ENCODE measurements around the gene TRAP1. TPM values are rescaled to one million over a fixed set of nuclear protein-coding genes. Genes with fewer than 3 reads are reported as not detected.
A peak's percentile ranks its signal among the peaks of the same experiment; 100 is the strongest.
"Not testable (repeated sequence)": the region's sequence is repeated elsewhere in the genome, so short reads cannot be mapped to it uniquely, and the experiment has no call there.

The TRAP1 gene
- total RNA-seq, 1 donor from 2014 or later = 65.5 TPM

DNA sequence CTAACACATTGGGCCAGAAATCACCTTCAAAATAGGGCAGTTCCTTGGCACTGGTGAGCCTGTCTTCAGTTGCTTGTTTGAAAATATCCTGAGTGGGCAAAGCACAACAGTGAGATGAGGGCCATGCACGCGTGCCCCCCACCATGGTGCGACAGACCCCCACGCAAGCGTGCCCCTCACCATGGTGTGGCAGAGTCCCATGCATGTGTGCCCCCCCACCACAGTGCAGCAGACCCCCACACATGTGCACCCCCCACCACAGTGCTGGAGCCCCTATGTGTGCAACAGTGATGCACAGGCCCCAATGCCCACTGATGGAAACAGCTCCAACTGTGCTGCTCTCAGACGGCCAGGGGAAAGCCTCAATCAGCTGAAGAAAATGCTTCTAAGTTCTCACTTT is 18.8 kb upstream of the TRAP1 start:
- DNase-seq (ENCODE audit: low read depth in 2 of 2) = no peak

DNA sequence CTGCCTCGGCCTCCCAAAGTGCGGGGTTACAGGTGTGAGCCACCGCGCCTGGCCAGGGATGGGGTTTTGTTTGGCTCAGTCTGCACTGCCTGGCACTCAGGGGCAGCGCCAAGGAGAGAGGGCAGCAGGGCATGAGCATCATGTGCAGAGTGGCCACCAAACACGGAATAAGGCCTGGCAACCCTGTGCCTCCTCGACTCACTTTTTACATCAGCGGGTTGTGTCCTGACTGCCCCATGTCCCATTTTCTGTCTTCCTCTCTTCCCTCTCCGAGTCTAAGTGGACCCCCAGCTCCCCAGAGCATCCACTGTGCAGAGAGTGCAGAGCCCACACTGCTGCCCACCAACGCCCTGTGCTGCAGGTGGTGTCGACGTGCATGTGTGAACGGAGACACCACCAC is 18.2 kb upstream of the TRAP1 start:
- DNase-seq (ENCODE audit: low read depth in 2 of 2) = no peak

DNA sequence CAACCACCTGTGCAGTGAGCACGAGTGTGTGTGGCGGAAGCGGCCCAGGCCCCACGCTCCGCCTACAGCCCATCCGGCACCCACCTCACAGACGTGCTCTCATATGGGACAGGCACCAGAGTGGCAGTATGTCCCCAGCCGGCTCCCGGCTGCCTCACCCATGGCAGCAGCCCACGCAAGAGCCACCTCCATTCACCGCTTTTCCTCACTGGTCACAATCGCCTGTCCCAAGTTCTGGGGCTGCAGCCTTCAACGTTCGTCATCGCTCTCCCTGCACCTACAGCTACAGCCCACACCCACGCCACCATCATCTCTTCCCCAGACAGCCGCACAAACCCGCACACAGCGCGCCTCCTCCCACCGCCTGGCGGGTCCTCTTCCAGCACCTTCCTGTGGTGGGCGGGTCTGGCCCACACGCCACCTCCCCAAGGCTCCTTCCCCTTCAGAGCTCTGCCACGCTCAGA is 17.5 kb upstream of the TRAP1 start:
- DNase-seq (ENCODE audit: low read depth in 2 of 2) = no peak

DNA sequence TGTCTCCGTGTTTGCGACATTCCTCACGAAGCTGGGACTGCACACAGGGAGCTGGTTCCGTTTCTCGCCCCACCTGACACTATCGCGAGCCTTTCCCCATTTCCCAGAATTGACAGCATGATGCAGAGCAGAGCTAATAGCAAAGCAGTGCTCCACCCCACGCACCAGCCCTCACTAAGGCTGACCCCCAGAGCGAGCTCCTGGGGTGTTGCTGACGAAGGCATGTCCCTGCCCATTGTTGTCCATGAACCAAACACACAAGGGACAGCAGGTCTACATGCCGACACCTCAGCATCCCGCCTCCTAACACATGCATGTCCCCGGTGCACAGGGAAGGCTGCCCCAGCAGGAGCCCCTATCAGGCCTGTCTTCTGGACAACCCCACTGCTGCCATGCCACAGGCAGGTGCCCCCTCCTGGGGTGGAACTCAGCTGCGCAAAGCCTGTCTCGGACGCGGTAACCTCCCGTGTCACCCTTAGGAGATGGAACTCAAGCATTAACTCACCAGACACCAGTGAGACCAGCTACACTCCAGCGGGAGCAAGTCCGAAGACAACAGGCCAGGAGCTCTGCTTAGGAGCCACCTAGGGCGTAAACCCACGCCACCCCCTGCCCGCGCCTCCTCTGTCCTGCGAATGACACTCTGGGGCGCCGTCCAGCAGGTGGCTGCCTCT is 16.9 kb upstream of the TRAP1 start:
- DNase-seq (ENCODE audit: low read depth in 2 of 2) = no peak

DNA sequence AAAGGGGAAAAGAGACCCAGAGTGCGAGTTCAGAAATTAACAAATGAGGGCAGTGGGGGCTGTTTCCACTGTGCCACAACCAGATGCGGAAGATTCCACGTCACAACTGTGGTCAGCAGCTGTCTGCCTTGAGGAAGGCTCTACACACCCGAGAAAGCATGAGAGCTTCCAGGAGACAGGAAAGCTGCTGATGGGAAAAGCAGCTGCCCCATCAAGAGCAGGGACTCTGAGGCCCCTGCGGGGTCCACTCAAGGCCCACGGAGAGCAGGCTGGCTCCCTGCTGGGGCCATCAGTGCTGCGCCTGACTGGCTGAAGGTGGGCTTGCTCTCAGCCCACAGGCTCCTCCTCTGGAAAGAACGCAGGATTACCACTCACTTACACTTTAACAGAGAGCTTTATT is 14.8 kb upstream of the TRAP1 start:
- DNase-seq (ENCODE audit: low read depth in 2 of 2) = no peak

DNA sequence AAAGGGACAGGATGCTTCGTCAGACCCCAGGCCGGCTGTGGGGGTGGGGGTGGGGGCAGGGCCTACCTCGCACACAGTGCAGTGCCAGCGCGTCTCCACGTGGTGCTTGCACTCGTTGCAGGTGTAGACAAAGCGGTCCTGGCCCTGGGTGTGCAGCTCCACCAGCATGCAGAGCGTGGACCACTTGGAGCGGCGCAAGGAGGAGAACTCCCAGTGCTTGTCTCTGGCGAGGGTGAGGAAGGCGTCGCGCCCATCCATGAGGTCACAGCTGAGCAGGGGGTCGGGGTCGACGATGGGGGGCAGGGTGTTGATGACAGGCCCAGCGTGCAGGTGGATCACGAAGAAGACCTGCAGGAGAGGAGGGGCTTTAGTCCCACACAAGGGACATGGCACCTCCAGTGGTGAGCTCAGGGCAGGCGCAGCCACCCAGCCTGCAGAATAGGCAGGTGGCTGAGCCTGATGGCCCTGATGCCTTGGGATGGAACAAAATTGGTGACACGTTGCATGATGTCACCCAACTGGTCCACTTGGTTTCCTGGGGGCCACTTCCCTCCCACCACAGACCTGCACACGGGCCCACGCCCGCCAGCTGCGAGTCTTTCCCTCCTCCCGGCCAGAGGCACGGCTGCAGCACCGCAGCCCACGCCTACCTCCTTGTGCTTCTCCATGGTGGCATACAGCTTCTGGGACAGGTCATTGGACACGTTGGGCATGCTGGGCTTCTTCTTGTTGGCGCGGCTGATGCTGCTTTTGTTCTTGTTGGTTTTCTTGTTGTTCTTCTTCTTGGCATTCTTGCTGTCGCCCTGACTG is 14.0 kb upstream of the TRAP1 start:
- DNase-seq (ENCODE audit: low read depth in 2 of 2) = no peak

DNA sequence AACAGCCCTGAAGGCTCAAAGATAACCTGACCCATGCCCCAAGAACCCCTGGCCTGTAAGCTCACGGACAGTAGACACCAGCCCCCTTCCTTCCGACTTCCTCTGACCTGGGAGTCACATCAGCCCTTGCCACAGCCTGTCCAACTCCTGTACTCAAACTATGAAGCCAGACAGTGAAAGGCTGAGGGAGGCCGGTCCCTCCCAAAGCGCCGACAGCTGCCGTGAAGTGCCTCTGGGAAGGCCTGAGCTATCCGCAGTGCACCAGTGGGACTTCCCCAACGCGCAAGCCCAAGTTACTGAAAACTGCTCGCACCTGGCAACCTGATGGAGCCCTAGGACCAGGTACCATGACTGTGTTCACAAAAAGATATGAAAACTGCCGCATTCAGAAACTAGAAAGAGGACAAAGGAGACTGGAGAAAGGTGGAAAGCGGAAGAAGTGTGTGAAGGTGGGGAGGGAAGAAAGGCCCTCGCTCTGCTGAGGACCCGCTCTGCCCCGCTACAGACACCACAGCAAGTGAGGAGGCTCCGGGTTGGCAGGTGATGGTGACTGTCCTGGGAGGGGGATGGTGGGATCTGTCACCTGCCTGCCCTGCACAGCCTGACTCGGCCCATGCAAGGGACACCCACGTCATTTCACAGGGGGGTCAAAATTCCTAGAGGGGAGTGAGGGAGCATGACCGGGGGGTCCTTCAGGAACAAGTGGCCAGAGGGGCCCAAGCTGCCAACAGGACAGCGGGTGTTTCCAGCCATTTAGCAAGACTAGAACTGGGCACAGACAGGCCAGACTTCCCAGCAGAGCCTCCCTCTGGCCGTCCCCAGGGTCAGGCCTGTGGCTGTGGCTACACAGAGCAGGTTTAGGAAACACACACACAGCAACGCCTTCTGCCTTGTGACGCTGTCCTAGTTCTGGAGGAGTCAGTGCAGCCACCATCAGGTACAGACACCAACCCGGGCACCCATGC is 13.1 kb upstream of the TRAP1 start:
- no peak for DNase-seq (ENCODE audit: low read depth in 2 of 2)

DNA sequence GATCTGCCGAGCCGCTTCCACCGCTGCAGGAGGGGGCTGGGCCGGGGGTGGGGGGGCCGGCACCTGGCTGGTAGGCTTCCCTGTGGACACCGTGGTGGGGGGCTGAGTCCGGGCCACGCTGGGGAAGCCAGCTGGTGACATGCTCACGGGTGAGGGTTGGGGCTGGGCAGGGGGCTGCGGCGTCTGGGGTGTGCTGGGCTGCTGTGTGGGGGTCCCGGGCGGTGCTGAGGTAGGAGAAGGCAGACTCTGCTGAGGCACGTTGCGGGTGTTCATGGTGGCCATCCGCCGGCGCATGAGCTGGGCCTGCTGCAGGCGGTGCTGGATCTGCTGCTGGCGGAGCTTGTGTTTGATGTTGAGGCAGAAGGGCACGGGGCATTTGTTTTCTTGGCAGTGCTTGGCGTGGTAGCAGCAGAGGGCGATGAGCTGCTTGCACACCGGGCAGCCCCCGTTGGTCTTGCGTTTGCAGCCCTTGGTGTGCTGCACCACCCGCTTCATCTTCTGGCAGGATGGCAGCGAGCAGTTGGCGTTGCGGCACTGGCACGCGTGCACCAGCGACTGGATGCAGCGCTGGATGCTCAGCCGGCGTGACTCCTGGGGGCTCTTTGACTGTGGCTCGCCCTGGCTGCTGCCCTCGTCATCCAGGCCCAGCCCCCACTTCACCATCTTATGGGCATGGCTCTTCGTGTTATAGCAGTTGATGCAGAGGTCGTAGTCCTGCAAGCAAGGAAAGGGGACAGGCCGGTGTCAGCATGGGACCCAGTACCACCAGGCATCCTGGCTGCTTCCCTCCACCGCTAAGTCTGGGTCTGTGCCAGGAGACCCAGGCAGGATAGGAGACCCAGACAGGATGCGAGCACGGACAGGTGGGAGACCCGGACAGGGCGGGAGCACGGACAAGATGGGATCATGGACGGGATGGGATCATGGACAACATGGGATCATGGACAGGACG is 12.1 kb upstream of the TRAP1 start:
- no peak for DNase-seq (ENCODE audit: low read depth in 2 of 2)

DNA sequence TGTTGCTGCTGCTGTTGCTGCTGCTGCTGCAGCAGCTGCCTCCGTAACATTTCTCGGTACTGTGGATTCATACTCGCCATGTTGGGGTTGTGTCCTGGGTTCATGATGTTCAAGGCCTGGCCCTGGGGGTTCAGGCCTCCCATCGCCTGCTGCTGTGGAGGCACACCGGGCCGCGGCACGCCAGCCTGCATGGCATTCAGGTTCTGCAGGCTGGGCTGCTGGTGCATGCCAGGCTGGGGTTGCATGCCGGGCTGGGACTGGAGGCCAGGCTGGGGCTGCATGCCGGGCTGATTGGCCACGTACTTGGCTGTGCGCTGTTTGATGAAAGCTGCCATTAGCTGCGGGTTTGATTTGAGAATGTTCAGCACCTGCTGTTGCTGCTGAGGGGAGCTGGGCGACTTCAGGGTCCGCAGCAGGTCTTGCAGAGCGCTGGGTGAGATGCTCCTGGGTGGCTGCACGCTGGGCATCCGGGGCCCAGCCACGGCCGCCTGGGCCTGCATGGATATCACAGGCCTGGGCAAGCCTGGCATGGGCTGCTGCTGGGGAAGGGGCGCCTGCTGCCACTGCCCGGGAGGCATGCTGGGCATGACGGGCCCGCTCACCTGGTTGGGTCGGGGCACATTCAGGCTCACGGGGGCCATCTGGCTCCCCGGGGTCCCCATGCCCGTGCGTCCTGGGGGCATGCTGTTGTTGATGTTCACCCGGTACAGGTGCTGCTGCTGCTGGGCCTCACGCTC is 11.3 kb upstream of the TRAP1 start:
- no peak for DNase-seq (ENCODE audit: low read depth in 2 of 2)

DNA sequence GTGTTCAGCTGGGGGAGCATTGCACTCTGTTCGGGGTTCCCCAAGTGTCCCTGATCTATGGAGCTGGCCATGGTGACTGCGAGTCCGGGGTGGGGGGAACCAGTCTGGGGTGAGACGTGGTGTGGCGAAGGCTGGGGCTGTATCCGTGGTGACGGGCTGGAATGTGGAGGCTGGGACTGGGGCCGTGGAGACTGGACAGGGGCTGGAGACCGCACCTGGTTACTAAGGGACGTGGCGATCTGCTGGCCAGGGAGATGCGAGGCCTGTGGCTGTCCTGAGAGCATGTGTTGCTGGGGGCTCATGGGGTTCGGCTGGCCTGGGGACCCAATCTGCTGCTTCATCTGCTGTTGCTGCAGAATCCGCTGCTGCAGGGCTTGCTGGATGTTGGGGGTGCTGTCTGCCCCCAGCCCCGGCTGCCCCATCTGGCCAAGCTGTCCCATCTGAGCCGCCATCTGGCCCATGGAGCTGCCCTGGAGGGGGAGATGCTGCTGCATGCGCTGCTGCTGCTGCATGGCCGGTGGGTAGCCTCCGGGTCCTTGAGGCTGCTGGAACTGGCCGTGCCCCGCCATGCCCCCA is 10.6 kb upstream of the TRAP1 start:
- DNase-seq (ENCODE audit: low read depth in 2 of 2) = no peak

DNA sequence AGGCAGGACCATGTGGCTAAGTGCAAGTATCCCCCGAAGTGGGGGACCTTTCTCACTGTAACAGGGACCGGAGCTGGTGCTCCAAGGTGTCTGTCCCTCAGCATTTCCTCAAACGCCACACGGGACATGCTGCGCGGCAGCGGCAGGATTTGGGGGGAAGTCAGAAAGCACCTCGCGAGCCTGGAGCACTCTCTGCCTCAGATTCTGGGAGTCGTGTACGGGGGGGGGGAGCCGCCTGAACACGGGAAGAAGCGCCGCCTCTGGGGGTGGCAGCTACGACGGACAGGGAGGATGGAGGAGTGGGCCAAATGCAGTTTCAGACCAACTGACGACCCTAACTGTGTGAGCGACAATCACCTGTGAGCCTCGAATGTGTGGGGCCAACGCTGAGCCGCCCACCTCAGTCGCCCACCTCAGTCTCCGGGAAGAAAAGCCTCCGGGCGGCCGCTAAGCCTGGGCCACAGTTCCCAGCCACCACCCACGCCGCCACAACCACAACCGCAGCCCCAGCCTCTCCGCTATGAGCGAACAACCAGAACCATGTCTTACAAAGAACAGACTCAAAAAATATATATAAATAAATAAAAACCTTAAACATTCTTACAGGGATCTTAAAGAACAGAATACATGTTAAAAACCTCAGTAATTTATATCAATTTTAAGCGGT is 8.8 kb upstream of the TRAP1 start:
- no peak for DNase-seq (ENCODE audit: low read depth in 2 of 2)

DNA sequence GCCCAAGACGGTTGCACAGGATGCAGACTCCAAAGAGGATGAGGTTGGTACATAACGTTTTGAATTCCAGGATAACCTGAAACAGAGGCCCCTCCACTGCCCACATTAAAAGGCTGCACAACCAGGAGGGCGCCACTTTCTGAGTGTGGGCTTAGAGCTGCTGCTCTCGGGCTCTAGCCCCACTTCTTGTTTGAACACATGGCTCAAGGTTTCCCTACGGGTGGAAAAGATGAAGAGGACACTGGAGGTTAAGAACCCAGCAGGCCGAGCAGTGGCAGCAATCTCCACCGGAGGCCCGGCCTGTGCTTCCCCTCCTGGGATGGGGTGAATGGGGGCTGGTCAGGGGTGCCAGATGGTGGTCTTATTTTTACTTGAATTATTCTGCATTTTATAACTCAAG is 8.0 kb upstream of the TRAP1 start:
- DNase-seq (ENCODE audit: low read depth in 2 of 2) = no peak

DNA sequence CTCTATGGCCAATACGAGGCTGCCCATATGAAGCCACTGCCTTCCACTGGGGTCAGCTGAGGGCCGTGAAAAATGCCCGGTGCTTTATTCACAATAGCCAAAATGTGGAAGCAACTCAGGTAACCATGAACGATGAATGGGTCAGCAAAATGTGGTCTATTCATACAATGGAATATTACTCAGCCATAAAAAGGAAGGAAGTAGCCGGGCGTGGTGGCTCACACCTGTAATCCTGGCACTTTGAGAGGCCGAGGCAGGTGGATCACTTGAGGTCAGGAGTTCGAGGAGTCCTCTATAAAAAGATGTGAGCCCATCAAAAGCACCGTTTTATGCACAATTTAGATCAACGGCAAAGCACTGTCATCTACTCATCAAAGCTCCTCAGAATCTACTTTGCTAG is 5.2 kb upstream of the TRAP1 start:
- DNase-seq (ENCODE audit: low read depth in 2 of 2) = no peak

DNA sequence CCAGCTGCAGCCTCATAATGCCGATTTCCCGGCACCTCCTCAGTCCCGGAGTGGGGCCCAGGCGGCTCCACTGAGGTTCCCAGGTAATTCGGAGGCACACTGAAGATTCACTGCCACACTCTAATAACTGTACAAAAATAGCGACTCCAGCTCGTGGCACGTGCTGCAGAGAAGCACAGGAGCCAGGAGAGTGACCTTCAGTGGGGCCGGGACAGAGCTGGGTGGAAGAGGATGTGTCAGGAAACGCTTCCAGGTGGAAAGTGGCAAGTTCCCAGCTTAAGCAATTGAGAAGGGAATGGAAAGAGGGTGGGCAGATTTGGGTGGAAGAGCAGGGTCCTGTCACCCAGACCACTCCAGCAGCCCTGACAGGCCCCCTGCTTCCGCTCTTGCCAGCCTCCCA is 3.1 kb upstream of the TRAP1 start:
- DNase-seq (ENCODE audit: low read depth in 2 of 2) = no peak

DNA sequence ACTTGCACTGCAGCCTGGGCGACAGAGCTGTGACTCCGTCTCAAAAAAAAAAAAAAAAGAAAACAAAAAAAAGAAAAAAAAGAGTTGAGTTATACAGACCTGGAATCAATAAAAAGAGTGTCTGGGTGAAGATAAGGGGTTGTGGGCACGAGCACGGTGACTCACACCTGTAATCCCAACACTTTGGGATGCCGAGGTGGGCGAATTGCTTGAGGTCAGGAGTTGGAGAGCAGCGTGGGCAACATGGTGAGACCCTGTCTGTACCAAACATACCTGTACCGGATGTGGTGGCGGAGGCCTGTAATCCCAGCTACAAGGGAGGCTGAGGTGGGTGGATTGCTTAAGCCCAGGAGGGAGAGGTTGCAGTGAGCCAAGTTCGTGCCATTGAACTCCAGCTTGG is 1.3 kb upstream of the TRAP1 start:
- no peak for DNase-seq (ENCODE audit: low read depth in 2 of 2)

DNA sequence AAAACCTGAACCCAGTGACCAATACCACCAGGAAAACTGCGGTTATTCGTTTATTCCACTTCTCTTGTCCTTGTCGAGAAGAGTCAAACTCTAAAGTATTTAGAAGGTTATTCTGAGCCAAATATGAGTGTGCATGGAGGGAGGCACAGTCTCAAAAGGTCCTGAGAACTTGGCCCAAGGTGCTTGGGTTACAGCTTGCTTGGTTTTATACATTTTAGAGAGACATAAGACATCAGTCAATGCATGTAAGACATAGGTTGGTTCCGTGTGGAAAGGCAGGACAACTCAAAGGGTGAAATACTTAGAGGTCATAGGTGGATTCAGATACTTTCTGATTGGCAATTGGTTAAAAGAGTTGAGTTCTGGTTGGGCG is 681 bp upstream of the TRAP1 start:
- DNase-seq (ENCODE audit: low read depth in 2 of 2) = no peak

DNA sequence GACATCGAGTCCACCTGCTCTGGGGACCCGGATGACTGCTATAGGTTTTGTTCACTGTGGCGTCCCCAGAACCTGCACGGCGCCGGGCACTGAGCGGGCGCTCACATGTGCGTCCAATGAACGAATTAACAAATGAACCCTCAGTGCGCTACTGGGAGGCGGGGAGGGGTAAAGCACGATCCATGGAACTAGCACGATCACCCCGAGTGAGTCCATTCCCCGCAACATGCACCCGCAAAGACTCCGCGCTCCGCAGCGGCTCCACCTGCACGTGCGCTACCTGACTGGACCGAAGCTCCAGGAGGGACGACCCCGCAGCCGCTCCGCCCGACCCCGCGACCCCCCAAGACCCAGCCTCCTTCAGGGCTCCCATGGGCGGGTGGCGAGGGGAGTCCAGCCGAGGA is 491 bp downstream of the TRAP1 start:
- peak; percentile 34 to 47 for DNase-seq (ENCODE audit: low read depth in 2 of 2)

DNA sequence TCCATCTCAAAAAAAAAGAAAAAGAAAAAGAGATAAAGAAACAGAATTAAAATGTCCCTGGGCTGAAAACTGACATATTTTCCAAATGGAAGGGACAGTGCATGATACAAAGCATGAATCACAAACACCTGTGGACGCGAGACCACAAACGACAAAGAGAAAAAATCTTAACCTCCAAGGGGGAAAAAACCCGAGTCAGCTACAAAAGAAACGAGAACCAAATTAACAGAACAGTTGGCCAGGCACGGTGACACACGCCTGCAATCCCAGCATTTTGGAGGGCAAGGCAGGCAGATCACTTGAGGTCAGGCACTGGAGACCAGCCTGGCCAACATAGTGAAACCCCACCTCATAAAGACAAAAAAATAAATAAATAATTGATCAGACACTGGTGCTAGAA is 1.9 kb downstream of the TRAP1 start:
- no peak for DNase-seq (ENCODE audit: low read depth in 2 of 2)

DNA sequence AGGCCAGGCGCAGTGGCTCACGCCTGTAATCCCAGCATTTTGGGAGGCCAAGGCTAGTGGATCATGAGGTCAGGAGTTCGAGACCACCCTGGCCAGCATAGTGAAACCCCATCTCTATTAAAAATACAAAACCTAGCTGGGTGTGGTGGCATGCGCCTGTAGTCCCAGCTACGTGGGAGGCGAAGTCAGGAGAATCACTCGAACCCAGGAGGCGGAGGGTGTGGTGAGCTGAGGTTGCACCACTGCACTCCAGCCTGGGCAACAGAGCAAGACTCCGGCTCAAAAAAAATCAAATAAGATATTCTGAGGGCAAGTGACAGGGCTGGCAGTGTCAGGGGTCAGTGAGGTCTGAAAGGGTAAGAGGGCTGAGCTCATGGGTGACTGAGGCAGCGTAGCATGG is 2.9 kb downstream of the TRAP1 start:
- not testable (repeated sequence) for DNase-seq (ENCODE audit: low read depth in 2 of 2)
